Prostate gland (tissue), 2 donors: ENCODE results near the gene CRYZL1. TPM values are rescaled to one million over a fixed set of nuclear protein-coding genes. Genes with fewer than 3 reads are reported as not detected.

Experiments
- DNase-seq: peaks from one replicate; pipeline ENCODE4 v3.0.0-alpha.2; 2019; ENCODE audit warnings: low spot score
- H3K27ac ChIP-seq, 2 donors: fragments of 200-600 bp; sonication (generic); 2 replicates each; pipeline ENCODE4 v1.5.1; 2017 to 2019
- H3K27me3 ChIP-seq: fragments of 200-600 bp; sonication (generic); replicated peaks from 2 replicates; pipeline ENCODE4 v1.5.1; 2019; ENCODE audit not compliant: insufficient read depth
- H3K36me3 ChIP-seq, 2 donors: fragments of 200-600 bp; sonication (generic); 1 replicate in 1 of 2; 2 replicates in 1 of 2; pipeline versions ENCODE4 v1.5.1 to v1.8.1; 2017 to 2019
- H3K4me1 ChIP-seq: fragments of 200-600 bp; sonication (generic); replicated peaks from 2 replicates; pipeline ENCODE4 v1.5.1; 2019
- H3K4me3 ChIP-seq, 2 donors: fragments of 200-600 bp; sonication (generic); 2 replicates each; pipeline ENCODE4 v1.5.1; 2017 to 2019
- H3K9me3 ChIP-seq: fragments of 200-600 bp; sonication (generic); 2 replicates; pipeline ENCODE4 v1.5.1; 2017
- POLR2A ChIP-seq: fragments of 450-650 bp; IDR thresholded peaks from one replicate; pipeline ENCODE4 v1.6.1; 2016; ENCODE audit warnings: antibody characterized with exemption, mild to moderate bottlenecking
- POLR2AphosphoS5 ChIP-seq: sonication (generic); formaldehyde crosslinking; IDR thresholded peaks from one replicate; pipeline ENCODE4 v1.6.1; 2017; ENCODE audit warnings: antibody characterized with exemption
- WGBS: methylation state at CpG from one replicate; pipeline ENCODE4 v1.1.5; 2018; 5-methylcytosine and 5-hydroxymethylcytosine counted together
- intact Hi-C: fragments of 100-400 bp; cut with DNase I; formaldehyde crosslinking; loops from one replicate; pipeline ENCODE4 v1.14.2; 2022
- total RNA-seq, 2 donors: library from RNA; depleted of rRNA; stranded (reverse); fragments of >200 nt; gene quantifications; one replicate each; pipeline ENCODE4 v1.1.0, GENCODE V29; 2016
- TF ChIP-seq, protein P1 (sequence below), 4 experiments: fragments of 200-600 bp in 2 of 4; fragments of 450-650 bp in 2 of 4; sonication (generic) in 2 of 4; IDR thresholded peaks; 1 replicate in 3 of 4; 2 replicates in 1 of 4; pipeline ENCODE4 v1.5.1; 2016 to 2019; ENCODE audit warnings: antibody characterized with exemption in 4 of 4, mild to moderate bottlenecking in 2 of 4, moderate library complexity in 2 of 4

CRYZL1 gene
- total RNA-seq, 2 donors from 2014 or later, result 22.3 to 28.9 TPM

DNA sequence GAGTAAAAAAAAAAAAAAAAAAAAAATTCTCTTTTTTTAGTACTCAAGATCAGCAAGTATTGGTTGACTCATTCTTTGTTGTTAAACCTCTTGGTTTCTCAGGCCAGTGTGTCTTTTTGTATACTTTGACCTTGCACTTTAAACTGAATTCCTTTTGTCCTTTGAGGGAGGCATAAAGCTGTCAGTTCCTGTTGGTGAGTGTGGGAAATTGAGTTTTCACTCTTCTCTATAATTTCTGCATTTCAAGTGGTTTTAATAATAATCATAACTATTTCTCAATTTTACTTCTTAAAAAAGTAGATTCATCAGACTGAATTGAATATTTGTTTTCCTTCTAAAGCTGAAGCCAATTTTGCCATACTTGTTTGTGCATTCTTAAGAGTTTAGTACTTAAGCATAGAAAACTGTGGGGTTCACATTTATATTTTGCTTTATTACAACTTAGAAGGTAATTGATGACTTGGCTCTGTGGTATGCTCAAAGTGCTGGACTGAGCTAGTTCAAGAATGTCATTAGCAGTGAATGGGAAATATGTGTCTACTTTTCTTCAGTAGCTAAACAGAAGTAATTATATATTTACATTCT, 44.2 kb upstream of the CRYZL1 start:
- Histone ChIP-seq H3K27ac (no peak overlapping the region), H3K4me3 (no peak overlapping the region), H3K27me3 (no peaks in the 10 kb centered on the region), H3K36me3 (no peaks in the 10 kb centered on the region), H3K9me3 (no peaks in the 10 kb centered on the region), H3K4me1 (no peaks in the 10 kb centered on the region)
- DNase-seq, result no peak
- intact Hi-C loops, result no loop called here
- TF ChIP-seq, protein P1, sequence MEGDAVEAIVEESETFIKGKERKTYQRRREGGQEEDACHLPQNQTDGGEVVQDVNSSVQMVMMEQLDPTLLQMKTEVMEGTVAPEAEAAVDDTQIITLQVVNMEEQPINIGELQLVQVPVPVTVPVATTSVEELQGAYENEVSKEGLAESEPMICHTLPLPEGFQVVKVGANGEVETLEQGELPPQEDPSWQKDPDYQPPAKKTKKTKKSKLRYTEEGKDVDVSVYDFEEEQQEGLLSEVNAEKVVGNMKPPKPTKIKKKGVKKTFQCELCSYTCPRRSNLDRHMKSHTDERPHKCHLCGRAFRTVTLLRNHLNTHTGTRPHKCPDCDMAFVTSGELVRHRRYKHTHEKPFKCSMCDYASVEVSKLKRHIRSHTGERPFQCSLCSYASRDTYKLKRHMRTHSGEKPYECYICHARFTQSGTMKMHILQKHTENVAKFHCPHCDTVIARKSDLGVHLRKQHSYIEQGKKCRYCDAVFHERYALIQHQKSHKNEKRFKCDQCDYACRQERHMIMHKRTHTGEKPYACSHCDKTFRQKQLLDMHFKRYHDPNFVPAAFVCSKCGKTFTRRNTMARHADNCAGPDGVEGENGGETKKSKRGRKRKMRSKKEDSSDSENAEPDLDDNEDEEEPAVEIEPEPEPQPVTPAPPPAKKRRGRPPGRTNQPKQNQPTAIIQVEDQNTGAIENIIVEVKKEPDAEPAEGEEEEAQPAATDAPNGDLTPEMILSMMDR (IDR thresholded peaks at IDR 0.05), result no peak
- TF ChIP-seq POLR2A, result no peak

DNA sequence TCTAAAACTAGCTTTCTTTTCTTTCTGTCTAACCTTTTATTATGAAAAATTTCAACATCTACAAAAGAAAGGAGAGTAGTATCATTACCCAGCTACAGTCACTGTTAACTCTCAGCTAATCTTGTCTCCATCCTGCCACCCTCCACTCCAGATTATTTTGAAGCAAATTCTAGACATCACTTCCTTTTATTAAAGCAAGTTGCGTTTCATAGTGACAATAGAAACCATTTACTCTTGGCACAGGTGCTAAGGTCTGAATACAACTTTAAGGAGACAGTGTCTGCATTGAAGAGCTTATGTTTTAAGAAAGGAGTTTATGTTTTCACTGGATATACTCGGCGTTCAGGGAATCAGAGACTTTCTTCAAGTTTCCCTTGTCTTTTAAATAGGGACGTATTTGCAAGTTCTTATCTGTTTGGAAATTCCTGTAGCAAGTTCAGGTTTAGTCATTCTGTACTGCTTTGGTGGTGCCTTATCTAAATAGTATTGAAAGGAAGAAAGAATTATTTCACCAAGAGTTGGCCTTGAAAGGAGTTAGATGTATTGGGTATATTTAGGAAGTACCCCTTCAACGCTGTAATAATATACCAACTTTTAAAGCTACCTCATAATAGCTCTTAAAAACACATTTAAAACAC, 43.5 kb upstream of the CRYZL1 start:
- Histone ChIP-seq H3K4me1 (no peaks in the 10 kb centered on the region), H3K9me3 (no peaks in the 10 kb centered on the region), H3K27ac (no peak overlapping the region), H3K36me3 (no peaks in the 10 kb centered on the region), H3K27me3 (no peaks in the 10 kb centered on the region), H3K4me3 (no peak overlapping the region)
- intact Hi-C loops, result no loop called here
- WGBS, result 30% methylated on average over 5 of the region's 5 CpGs
- no peak for DNase-seq
- TF ChIP-seq, protein P1 (IDR thresholded peaks at IDR 0.05), result no peak
- TF ChIP-seq POLR2A (no peak), POLR2AphosphoS5 (no peak)

DNA sequence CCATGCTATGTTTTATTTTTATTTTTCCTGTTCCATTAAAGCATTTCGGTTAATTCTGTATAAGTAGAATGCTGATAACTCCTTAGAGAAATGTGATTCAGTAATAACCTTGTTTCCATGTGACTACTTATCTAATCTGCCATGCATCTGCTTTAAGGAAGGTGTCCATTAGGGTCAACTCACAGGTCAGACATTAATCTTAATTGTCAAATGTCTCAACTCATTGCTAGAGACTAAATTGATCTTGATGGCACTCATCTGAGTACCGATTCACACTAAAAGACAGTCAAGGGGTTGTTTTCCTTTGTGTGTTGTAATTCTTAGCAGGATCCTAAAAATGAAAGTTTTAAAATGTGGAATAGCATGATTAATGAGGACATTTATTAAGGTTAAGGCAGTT, 42.5 kb upstream of the CRYZL1 start:
- WGBS, result 55% methylated on average over 2 of the region's 2 CpGs
- intact Hi-C loops, result no loop called here
- TF ChIP-seq POLR2AphosphoS5, result no peak
- TF ChIP-seq POLR2A, result no peak
- TF ChIP-seq, protein P1 (IDR thresholded peaks at IDR 0.05), result no peak
- no peaks in the 10 kb centered on the region for H3K9me3 ChIP-seq
- no peaks in the 10 kb centered on the region for H3K27me3 ChIP-seq
- H3K4me1 ChIP-seq, result no peaks in the 10 kb centered on the region
- H3K27ac ChIP-seq, result no peak overlapping the region
- no peak overlapping the region for H3K4me3 ChIP-seq
- no peaks in the 10 kb centered on the region for H3K36me3 ChIP-seq
- DNase-seq, result no peak

DNA sequence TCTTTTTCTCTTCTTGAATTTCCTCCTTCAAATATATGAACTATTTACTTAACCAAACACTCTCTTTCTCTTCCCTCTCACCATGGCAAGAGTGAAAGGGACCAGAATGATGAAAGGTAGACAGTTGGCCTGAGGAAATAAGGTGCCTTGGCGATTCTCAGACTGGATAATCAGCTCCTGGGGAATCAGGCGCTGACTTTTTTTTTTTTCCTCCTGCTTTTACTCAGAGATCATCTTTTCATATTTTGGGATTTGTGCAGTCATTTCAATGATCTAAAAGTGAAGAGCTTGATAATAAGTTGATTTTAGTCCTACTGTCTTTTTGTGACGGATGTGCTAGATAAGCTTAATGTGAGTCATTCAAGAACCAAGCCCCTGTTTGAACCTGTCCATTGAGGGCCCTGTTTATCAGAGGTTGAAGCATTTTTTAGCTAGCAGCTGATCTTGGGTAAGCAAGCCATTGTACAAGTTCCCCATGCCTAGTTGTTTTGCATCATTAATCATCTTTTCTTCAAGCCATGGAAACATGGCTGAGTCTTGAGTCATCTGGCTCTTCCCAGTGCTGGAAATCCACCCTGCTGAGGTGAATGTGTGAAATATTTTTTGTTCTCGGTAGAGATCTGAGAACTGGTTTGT, 41.6 kb upstream of the CRYZL1 start:
- Histone ChIP-seq H3K36me3 (no peaks in the 10 kb centered on the region), H3K27me3 (no peaks in the 10 kb centered on the region), H3K4me1 (no peaks in the 10 kb centered on the region), H3K9me3 (no peaks in the 10 kb centered on the region), H3K4me3 (no peak overlapping the region), H3K27ac (no peak overlapping the region)
- TF ChIP-seq, protein P1 (IDR thresholded peaks at IDR 0.05), result no peak
- no peak for TF ChIP-seq POLR2AphosphoS5
- intact Hi-C loops, result no loop called here
- no peak for DNase-seq
- 70% methylated on average over 4 of the region's 4 CpGs for WGBS

DNA sequence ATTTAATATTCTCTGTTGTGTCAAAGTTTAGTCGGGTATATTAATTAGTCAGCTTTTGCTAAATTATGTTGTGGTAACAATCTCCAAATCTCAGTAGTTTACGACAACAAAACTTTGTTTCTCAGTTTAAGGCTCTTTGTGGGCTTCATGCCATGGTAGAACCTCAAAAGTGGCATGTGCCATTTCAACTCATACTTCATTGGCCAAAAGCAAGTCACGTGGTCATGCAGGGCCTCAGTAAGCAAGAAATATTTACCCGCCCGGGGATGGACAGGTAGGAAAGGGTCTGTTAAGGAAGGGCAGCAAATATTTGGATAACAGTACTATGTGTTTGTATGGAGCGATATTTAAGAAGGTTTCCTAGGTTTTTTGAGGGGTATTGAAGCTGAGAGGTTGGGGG, 39.3 kb upstream of the CRYZL1 start:
- WGBS, result 90% methylated on average over 6 of the region's 6 CpGs
- Histone ChIP-seq H3K27me3 (no peaks in the 10 kb centered on the region), H3K36me3 (no peaks in the 10 kb centered on the region), H3K4me1 (no peaks in the 10 kb centered on the region), H3K4me3 (no peak overlapping the region), H3K9me3 (no peaks in the 10 kb centered on the region), H3K27ac (no peak overlapping the region)
- no peak for DNase-seq
- intact Hi-C loops, result no loop called here
- TF ChIP-seq, protein P1 (IDR thresholded peaks at IDR 0.05), result no peak
- TF ChIP-seq POLR2AphosphoS5 (no peak), POLR2A (no peak)
